ENCODE measurements around the gene IP6K1. TPM values are rescaled to one million over a fixed set of nuclear protein-coding genes. Genes with fewer than 3 reads are reported as not detected.

The IP6K1 gene
- total RNA-seq, 4 donors from 2014 or later, result 13.5 to 22.2 (median 19.5) TPM

- DNase-seq, result no peak
- H3K36me3 ChIP-seq, result peaks cover 0 to 82% of the 10 kb centered on the region in 2 donors
- intact Hi-C loops (cut with DNase I; ENCODE audit: low total_unique reads), result loop anchor here (1.0 to 5.0 kb wide), 2 partner anchors 137 to 205 kb away; no protein-coding TSS in a partner anchor
These were observed 83.7 kb downstream of the IP6K1 start for GRCh38 chr3:49702672-49703071.

GRCh38 chr3:49701388-49702077, 84.8 kb downstream of the IP6K1 start:
- DNase-seq, result no peak
- H3K27ac ChIP-seq, result peak overlapping the region in 1 of 4 donors; percentile 98
- H3K27me3 ChIP-seq, result no peaks in the 10 kb centered on the region
- ATAC-seq, result no peak
- H3K9me3 ChIP-seq, result no peaks in the 10 kb centered on the region
- intact Hi-C loops (cut with DNase I; ENCODE audit: low total_unique reads) (loop anchor here (5.0 kb wide), 1 partner anchor 206 kb away; no protein-coding TSS in a partner anchor), in situ Hi-C loops (cut with MboI; ENCODE audit: low sequenced_read_pairs in 4 of 4) (no loop called here)
- TF ChIP-seq CTCF (IDR thresholded peaks at IDR 0.05 in 4 of 5, conservative IDR thresholded peaks at IDR 0.05 in 1 of 5) (peak in 4 of 5 experiments; percentile 29 to 52 (median 37)), POLR2A (IDR thresholded peaks at IDR 0.05) (no peak)
- H3K4me1 ChIP-seq, result peaks cover 0 to 5% of the 10 kb centered on the region in 2 donors
- peaks cover 0 to 74% of the 10 kb centered on the region in 2 donors for H3K36me3 ChIP-seq
- H3K4me3 ChIP-seq, result no peak overlapping the region

More at GRCh38 chr3:49702672-49703071, 83.7 kb downstream of the IP6K1 start:
- Histone ChIP-seq H3K4me1 (no peaks in the 10 kb centered on the region), H3K9me3 (no peaks in the 10 kb centered on the region), H3K27me3 (no peaks in the 10 kb centered on the region), H3K4me3 (no peak overlapping the region), H3K27ac (peak overlapping the region in 1 of 4 donors; percentile 68)
- no peak for ATAC-seq
- no peak for TF ChIP-seq POLR2A (IDR thresholded peaks at IDR 0.05)
- no peak for TF ChIP-seq CTCF (IDR thresholded peaks at IDR 0.05 in 4 of 5, conservative IDR thresholded peaks at IDR 0.05 in 1 of 5)
- in situ Hi-C loops (cut with MboI; ENCODE audit: low sequenced_read_pairs in 4 of 4), result no loop called here

GRCh38 chr3:49700453-49701128, 85.8 kb downstream of the IP6K1 start:
- DNase-seq (no peak), ATAC-seq (no peak)
- H3K9me3 ChIP-seq, result no peaks in the 10 kb centered on the region
- peaks cover 0 to 65% of the 10 kb centered on the region in 2 donors for H3K36me3 ChIP-seq
- H3K27ac ChIP-seq, result peak overlapping the region in 3 of 4 donors; percentile 5 to 98 (median 40)
- TF ChIP-seq CTCF (IDR thresholded peaks at IDR 0.05 in 4 of 5, conservative IDR thresholded peaks at IDR 0.05 in 1 of 5), result no peak
- no peak for TF ChIP-seq POLR2A (IDR thresholded peaks at IDR 0.05)
- in situ Hi-C loops (cut with MboI; ENCODE audit: low sequenced_read_pairs in 4 of 4) (no loop called here), intact Hi-C loops (cut with DNase I; ENCODE audit: low total_unique reads) (loop anchor here (5.0 kb wide), 1 partner anchor 207 kb away; no protein-coding TSS in a partner anchor)
- H3K27me3 ChIP-seq, result no peaks in the 10 kb centered on the region
- H3K4me1 ChIP-seq, result peaks cover 0 to 12% of the 10 kb centered on the region in 2 donors
- no peak overlapping the region for H3K4me3 ChIP-seq

- H3K27me3 ChIP-seq, result no peaks in the 10 kb centered on the region
- H3K4me1 ChIP-seq, result peaks cover 5 to 18% of the 10 kb centered on the region in 2 donors
- in situ Hi-C loops (cut with MboI; ENCODE audit: low sequenced_read_pairs in 4 of 4) (no loop called here), intact Hi-C loops (cut with DNase I; ENCODE audit: low total_unique reads) (loop anchor here (5.0 kb wide), 1 partner anchor 207 kb away; no protein-coding TSS in a partner anchor)
- no peak overlapping the region for H3K4me3 ChIP-seq
- DNase-seq (no peak), ATAC-seq (no peak)
- H3K9me3 ChIP-seq, result no peaks in the 10 kb centered on the region
- TF ChIP-seq POLR2A (IDR thresholded peaks at IDR 0.05) (no peak), CTCF (IDR thresholded peaks at IDR 0.05 in 4 of 5, conservative IDR thresholded peaks at IDR 0.05 in 1 of 5) (no peak)
- peak overlapping the region in 2 of 4 donors; percentile 40 to 98 for H3K27ac ChIP-seq
- H3K36me3 ChIP-seq, result peaks cover 0 to 59% of the 10 kb centered on the region in 2 donors
These were observed 86.3 kb downstream of the IP6K1 start for GRCh38 chr3:49700014-49700413.

Measured in gastrocnemius medialis (tissue), 4 donors.